Mesothelial cell of epicardium (in vitro differentiated cells): ENCODE measurements around the gene SPINK7. TPM values are rescaled to one million over a fixed set of nuclear protein-coding genes. Genes with fewer than 3 reads are reported as not detected.

Source experiments
- DNase-seq, 2 experiments: peaks; one replicate each; pipeline ENCODE4 v3.0.0; 2021; ENCODE audit warnings: low spot score in 2 of 2; ENCODE audit not compliant: unreplicated experiment in 2 of 2
- H3K27ac Mint-ChIP-seq: 2 replicates; pipeline ENCODE4 v1.8.0; 2021; ENCODE audit warnings: mixed read lengths
- H3K27me3 Mint-ChIP-seq: 2 replicates; pipeline ENCODE4 v1.8.0; 2021; ENCODE audit warnings: low read depth, mixed read lengths
- H3K36me3 Mint-ChIP-seq: 2 replicates; pipeline ENCODE4 v1.8.0; 2021; ENCODE audit warnings: mixed read lengths
- H3K4me1 Mint-ChIP-seq: 2 replicates; pipeline ENCODE4 v1.8.0; 2021; ENCODE audit warnings: mixed read lengths
- H3K4me3 Mint-ChIP-seq: 2 replicates; pipeline ENCODE4 v1.8.0; 2021; ENCODE audit warnings: mild to moderate bottlenecking, moderate library complexity, mixed read lengths
- H3K9me3 Mint-ChIP-seq: 2 replicates; pipeline ENCODE4 v1.8.0; 2021; ENCODE audit warnings: mixed read lengths
- CTCF ChIP-seq: fragments of 200-600 bp; sonication (generic); IDR thresholded peaks from one replicate; pipeline ENCODE4 v1.5.0; 2021; ENCODE audit warnings: antibody characterized with exemption; ENCODE audit not compliant: unreplicated experiment
- total RNA-seq: library from RNA; stranded (reverse); gene quantifications from 3 replicates; pipeline ENCODE4 v1.2.1, GENCODE V29; 2021

The SPINK7 gene
- total RNA-seq, 1 donor from 2014 or later = not detected

DNA sequence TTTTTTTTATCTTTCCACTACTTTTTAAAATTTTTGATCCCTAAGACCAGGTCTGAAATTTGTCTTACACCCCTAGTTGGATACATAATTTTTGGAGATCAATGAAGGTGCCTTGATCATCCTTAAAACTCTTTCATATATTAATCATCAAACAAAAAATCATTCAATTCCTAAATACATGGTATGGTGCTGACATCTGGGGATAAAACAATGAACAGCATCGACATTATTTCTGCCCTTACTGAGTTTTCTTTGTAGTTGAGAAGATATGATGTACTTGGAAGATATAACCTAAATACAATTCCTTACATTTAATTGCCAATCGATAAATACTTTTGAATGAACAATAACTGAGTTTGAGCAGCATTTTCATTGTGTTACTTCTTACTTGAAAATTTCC, 41.4 kb downstream of the SPINK7 start:
- peaks cover 2% of the 10 kb centered on the region for H3K27me3 Mint-ChIP-seq
- no peak for DNase-seq
- TF ChIP-seq CTCF = no peak
- no peak overlapping the region for H3K4me3 Mint-ChIP-seq
- H3K36me3 Mint-ChIP-seq = no peaks in the 10 kb centered on the region
- H3K27ac Mint-ChIP-seq = no peak overlapping the region
- no peaks in the 10 kb centered on the region for H3K4me1 Mint-ChIP-seq
- H3K9me3 Mint-ChIP-seq = peaks cover 3% of the 10 kb centered on the region

DNA sequence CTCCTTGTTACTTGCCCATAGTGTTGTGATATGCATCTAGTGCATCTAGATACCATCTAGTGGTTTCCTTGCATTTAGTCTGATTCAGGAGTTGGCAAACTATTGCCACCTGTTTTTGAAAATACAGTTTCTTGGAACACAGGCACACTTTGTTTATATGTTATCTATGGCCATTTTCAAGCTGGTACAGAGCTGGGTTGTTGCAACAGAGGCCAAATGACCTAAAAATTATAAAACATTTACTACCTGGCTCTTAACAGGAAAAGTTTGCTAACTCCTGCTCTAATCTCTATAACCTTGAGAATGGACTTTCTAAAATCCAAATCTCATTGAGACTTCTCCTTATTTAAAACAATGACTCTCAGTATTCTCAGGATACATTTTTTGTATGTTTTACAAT, 52.1 kb downstream of the SPINK7 start:
- no peak for DNase-seq
- Mint-ChIP-seq H3K27ac (no peak overlapping the region), H3K27me3 (peaks cover 4% of the 10 kb centered on the region), H3K9me3 (peaks cover 18% of the 10 kb centered on the region), H3K36me3 (peaks cover 3% of the 10 kb centered on the region), H3K4me1 (no peaks in the 10 kb centered on the region), H3K4me3 (no peak overlapping the region)
- TF ChIP-seq CTCF = no peak

Other genes with a start within 250 kb of the SPINK7 start
- 19.8 to 20.8 TPM (median 19.8 TPM) in 3 replicates for gene SPINK5, start 248.4 kb upstream of the SPINK7 start, total RNA-seq
- not detected in 3 replicates for gene SPINK14, start 143.9 kb upstream of the SPINK7 start, total RNA-seq
- gene SPINK6, start 109.4 kb upstream of the SPINK7 start, total RNA-seq = not detected in 3 replicates
- 0.18 TPM in 1 of 3 replicates, not detected in the others for gene MARCOL, start 73.9 kb upstream of the SPINK7 start, total RNA-seq
- not detected in 3 replicates for gene SPINK13, start 43.6 kb upstream of the SPINK7 start, total RNA-seq
- not detected in 3 replicates for gene SPINK9, start 23.1 kb downstream of the SPINK7 start, total RNA-seq
- 54.9 to 63.3 TPM (median 55.8 TPM) in 3 replicates for gene FBXO38, start 71.5 kb downstream of the SPINK7 start, total RNA-seq